Measurements from ENCODE around the gene FOS. TPM values are rescaled to one million over a fixed set of nuclear protein-coding genes. Genes with fewer than 3 reads are reported as not detected.

The FOS gene
- total RNA-seq, 1 experiment from 2014 or later, result 5.5 TPM

Small RNA genes lying within 50 kb of the gene (small RNA-seq; reads per million reads assigned to genes)
- gene RF00004, result not detected

Other genes starting within 250 kb of the FOS start
- 58.3 and 71.5 TPM in 2 replicates for gene MLH3, start 227.4 kb upstream of the FOS start, total RNA-seq (2014; rRNA removed; shearing (Covaris generic); ENCODE audit: low replicate concordance)
- 80.3 and 84.2 TPM in 2 replicates for gene ACYP1, start 214.8 kb upstream of the FOS start, total RNA-seq (2014; rRNA removed; shearing (Covaris generic); ENCODE audit: low replicate concordance)
- gene ZC2HC1C, start 209.2 kb upstream of the FOS start, total RNA-seq (2014; rRNA removed; shearing (Covaris generic); ENCODE audit: low replicate concordance), result 1.1 and 2.9 TPM in 2 replicates
- 103 and 179 TPM in 2 replicates for gene NEK9, start 151.8 kb upstream of the FOS start, total RNA-seq (2014; rRNA removed; shearing (Covaris generic); ENCODE audit: low replicate concordance)
- 104 and 349 TPM in 2 replicates for gene TMED10, start 102.2 kb upstream of the FOS start, total RNA-seq (2014; rRNA removed; shearing (Covaris generic); ENCODE audit: low replicate concordance)
- 8.4 and 15.7 TPM in 2 replicates for gene JDP2, start 149.2 kb downstream of the FOS start, total RNA-seq (2014; rRNA removed; shearing (Covaris generic); ENCODE audit: low replicate concordance)
- not detected in 2 replicates for gene BATF, start 243.6 kb downstream of the FOS start, total RNA-seq (2014; rRNA removed; shearing (Covaris generic); ENCODE audit: low replicate concordance)